ENCODE data around the gene C4orf50. TPM values are rescaled to one million over a fixed set of nuclear protein-coding genes. Genes with fewer than 3 reads are reported as not detected.
"Not testable (repeated sequence)": the region's sequence is repeated elsewhere in the genome, so short reads cannot be mapped to it uniquely, and the experiment has no call there.

The C4orf50 gene
- total RNA-seq, 5 donors from 2014 or later (not counting 1 experiment from before 2014, with no cell fraction given), result 0.28 to 3.0 (median 0.54) TPM

DNA sequence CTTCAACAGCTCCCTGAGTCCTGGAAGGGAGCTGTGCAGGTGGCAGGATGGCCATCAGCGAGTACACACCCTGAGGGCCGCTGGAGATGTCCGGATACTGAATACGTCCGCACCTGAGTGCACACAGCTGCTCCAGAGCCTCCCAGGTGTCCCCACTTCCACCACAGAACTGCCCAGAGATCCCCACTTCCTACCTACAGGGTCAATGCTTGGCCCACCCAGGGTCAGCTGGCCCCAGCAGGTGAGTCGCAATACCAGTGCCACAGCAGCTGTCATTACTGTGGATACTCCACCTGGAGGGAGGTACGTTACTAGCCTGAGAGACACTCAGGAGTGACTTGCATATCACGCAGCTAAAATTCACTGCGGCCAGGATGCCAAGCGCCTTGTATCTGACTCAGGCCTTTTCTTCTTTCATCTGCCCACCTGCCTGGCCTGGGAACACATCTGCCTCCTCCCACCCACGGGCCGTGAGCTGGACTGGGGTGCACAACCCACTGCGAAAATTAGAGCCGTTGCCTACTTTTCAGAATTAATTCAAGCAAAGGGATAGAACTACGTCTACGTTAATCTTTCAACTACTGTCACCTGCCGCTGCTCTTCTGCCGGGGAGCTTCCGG lies 9.4 kb downstream of the C4orf50 start:
- H3K27ac ChIP-seq (ENCODE audit: low read length), result no peak overlapping the region
- H3K27me3 ChIP-seq (replicated peaks in 1 of 2; ENCODE audit: control insufficient read depth in 2 of 2, extremely low read depth in 1 of 2, insufficient read depth in 2 of 2, low read length in 1 of 2), result peaks cover 0 to 19% of the 10 kb centered on the region in 2 experiments
- H3K27me3 Mint-ChIP-seq, result peaks cover 26 to 43% of the 10 kb centered on the region in 2 donors
- H3K4me3 ChIP-seq (ENCODE audit: control insufficient read depth in 1 of 2, extremely low read depth in 1 of 2, low read length in 1 of 2), result no peak overlapping the region
- ChIA-PET CTCF (no interaction called here), POLR2A (no interaction called here)
- H3K27ac Mint-ChIP-seq, result no peak overlapping the region
- H3K36me3 ChIP-seq (ENCODE audit: control insufficient read depth in 2 of 2, extremely low read depth in 1 of 2, insufficient read depth in 1 of 2, low read length in 1 of 2), result no peaks in the 10 kb centered on the region
- H3K9me3 ChIP-seq, result no peaks in the 10 kb centered on the region
- no peaks in the 10 kb centered on the region for H3K4me1 ChIP-seq (ENCODE audit: control insufficient read depth in 1 of 2, extremely low read depth in 1 of 2, insufficient read depth in 2 of 2, low read length in 2 of 2)
- H3K4me3 Mint-ChIP-seq, result no peak overlapping the region
- ATAC-seq (replicated peaks in 1 of 4) (no peak), DNase-seq (no peak)
- 93% methylated on average over 16 of the region's 19 CpGs for WGBS (ENCODE audit: insufficient coverage)
- no peaks in the 10 kb centered on the region for H3K36me3 Mint-ChIP-seq
- H3K9me3 Mint-ChIP-seq, result no peaks in the 10 kb centered on the region
- peaks cover 0 to 7% (median 2%) of the 10 kb centered on the region in 3 donors for H3K4me1 Mint-ChIP-seq

DNA sequence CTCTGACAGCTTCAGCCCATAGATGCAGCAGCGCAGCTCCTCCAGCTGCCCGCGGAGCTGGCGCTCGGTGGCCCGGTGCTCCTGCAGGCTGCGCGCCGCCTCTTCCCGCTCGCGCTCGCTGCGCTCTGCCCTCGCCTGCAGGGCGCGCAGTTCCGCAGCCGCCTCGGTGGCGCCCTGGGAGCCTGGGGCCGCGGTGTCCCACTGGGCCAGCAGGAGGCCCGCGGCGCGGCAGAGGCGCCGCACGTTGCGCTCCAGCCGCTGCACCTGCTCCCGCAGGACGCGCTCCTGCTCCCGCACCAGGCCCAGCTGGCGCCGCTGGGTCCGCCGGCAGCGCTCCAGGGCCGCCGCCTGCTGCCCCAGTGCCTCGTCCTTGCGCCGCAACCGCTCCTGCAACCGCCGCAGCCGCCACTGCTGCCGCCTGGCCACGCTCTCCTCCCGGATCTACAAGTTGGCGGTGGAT lies 10.1 kb downstream of the C4orf50 start:
- H3K4me1 Mint-ChIP-seq, result peaks cover 0 to 7% (median 2%) of the 10 kb centered on the region in 3 donors
- H3K27me3 Mint-ChIP-seq, result peaks cover 26 to 43% of the 10 kb centered on the region in 2 donors
- CTCF ChIA-PET, result no interaction called here
- H3K4me3 Mint-ChIP-seq, result no peak overlapping the region
- H3K9me3 ChIP-seq, result no peaks in the 10 kb centered on the region
- no peak for DNase-seq
- H3K27me3 ChIP-seq (replicated peaks in 1 of 2; ENCODE audit: control insufficient read depth in 2 of 2, extremely low read depth in 1 of 2, insufficient read depth in 2 of 2, low read length in 1 of 2), result peaks cover 0 to 19% of the 10 kb centered on the region in 2 experiments
- H3K9me3 Mint-ChIP-seq, result no peaks in the 10 kb centered on the region
- H3K4me3 ChIP-seq (ENCODE audit: control insufficient read depth in 1 of 2, extremely low read depth in 1 of 2, low read length in 1 of 2), result no peak overlapping the region
- WGBS (ENCODE audit: insufficient coverage), result 42% methylated on average over 54 of the region's 54 CpGs
- POLR2A ChIA-PET, result no interaction called here
- H3K36me3 ChIP-seq (ENCODE audit: control insufficient read depth in 2 of 2, extremely low read depth in 1 of 2, insufficient read depth in 1 of 2, low read length in 1 of 2), result no peaks in the 10 kb centered on the region
- H3K36me3 Mint-ChIP-seq, result no peaks in the 10 kb centered on the region
- H3K27ac Mint-ChIP-seq, result no peak overlapping the region
- H3K4me1 ChIP-seq (ENCODE audit: control insufficient read depth in 1 of 2, extremely low read depth in 1 of 2, insufficient read depth in 2 of 2, low read length in 2 of 2), result no peaks in the 10 kb centered on the region
- H3K27ac ChIP-seq (ENCODE audit: low read length), result no peak overlapping the region
- no peak for ATAC-seq (replicated peaks in 1 of 4)

DNA sequence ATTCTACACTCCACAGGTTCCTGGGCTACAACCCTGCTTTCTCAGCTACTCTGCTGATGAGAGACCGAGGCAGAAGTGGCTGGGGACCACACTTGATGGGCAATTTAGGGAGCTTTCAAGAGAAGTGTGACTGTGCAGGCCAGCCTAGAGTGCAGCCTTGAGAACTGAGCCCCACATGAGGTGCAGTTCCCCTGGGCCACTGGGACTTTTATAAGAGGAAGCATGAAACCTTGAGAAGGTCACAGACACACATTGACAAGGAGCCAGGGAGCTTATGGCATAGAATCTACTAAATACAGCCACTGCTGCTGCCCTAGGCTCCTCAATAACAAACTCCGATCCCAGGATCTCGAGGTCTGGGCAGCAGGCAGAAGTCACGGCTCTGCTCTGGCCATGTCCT lies 13.1 kb downstream of the C4orf50 start:
- H3K9me3 Mint-ChIP-seq, result no peaks in the 10 kb centered on the region
- H3K27ac Mint-ChIP-seq, result no peak overlapping the region
- POLR2A ChIA-PET, result no interaction called here
- CTCF ChIA-PET, result no interaction called here
- peaks cover 0 to 13% of the 10 kb centered on the region in 2 experiments for H3K27me3 ChIP-seq (replicated peaks in 1 of 2; ENCODE audit: control insufficient read depth in 2 of 2, extremely low read depth in 1 of 2, insufficient read depth in 2 of 2, low read length in 1 of 2)
- no peak overlapping the region for H3K4me3 Mint-ChIP-seq
- no peak for ATAC-seq (replicated peaks in 1 of 4)
- no peaks in the 10 kb centered on the region for H3K4me1 ChIP-seq (ENCODE audit: control insufficient read depth in 1 of 2, extremely low read depth in 1 of 2, insufficient read depth in 2 of 2, low read length in 2 of 2)
- H3K36me3 Mint-ChIP-seq, result no peaks in the 10 kb centered on the region
- H3K4me1 Mint-ChIP-seq, result no peaks in the 10 kb centered on the region
- DNase-seq, result no peak
- no peaks in the 10 kb centered on the region for H3K36me3 ChIP-seq (ENCODE audit: control insufficient read depth in 2 of 2, extremely low read depth in 1 of 2, insufficient read depth in 1 of 2, low read length in 1 of 2)
- no peak overlapping the region for H3K27ac ChIP-seq (ENCODE audit: low read length)
- peaks cover 14 to 29% of the 10 kb centered on the region in 2 donors for H3K27me3 Mint-ChIP-seq
- WGBS (ENCODE audit: insufficient coverage), result 83% methylated on average over 3 of the region's 4 CpGs
- no peaks in the 10 kb centered on the region for H3K9me3 ChIP-seq
- no peak overlapping the region for H3K4me3 ChIP-seq (ENCODE audit: control insufficient read depth in 1 of 2, extremely low read depth in 1 of 2, low read length in 1 of 2)

- POLR2A ChIA-PET; H3K27ac Mint-ChIP-seq; H3K36me3 Mint-ChIP-seq; H3K4me3 Mint-ChIP-seq; H3K4me3 ChIP-seq (ENCODE audit: control insufficient read depth in 1 of 2, extremely low read depth in 1 of 2, low read length in 1 of 2); H3K9me3 Mint-ChIP-seq; CTCF ChIA-PET; ATAC-seq (replicated peaks in 1 of 4); DNase-seq; H3K27ac ChIP-seq (ENCODE audit: low read length); H3K4me1 ChIP-seq (ENCODE audit: control insufficient read depth in 1 of 2, extremely low read depth in 1 of 2, insufficient read depth in 2 of 2, low read length in 2 of 2); H3K27me3 ChIP-seq (replicated peaks in 1 of 2; ENCODE audit: control insufficient read depth in 2 of 2, extremely low read depth in 1 of 2, insufficient read depth in 2 of 2, low read length in 1 of 2); H3K4me1 Mint-ChIP-seq; H3K9me3 ChIP-seq; H3K36me3 ChIP-seq (ENCODE audit: control insufficient read depth in 2 of 2, extremely low read depth in 1 of 2, insufficient read depth in 1 of 2, low read length in 1 of 2): not testable (repeated sequence)
- 78% methylated on average over 1 of the region's 1 CpG for WGBS (ENCODE audit: insufficient coverage)
- peaks cover 4 to 17% of the 10 kb centered on the region in 2 donors for H3K27me3 Mint-ChIP-seq
Observed at GRCh38 chr4:6003485-6003884, 14.7 kb downstream of the C4orf50 start.

GRCh38 chr4:6002926-6003325 lies 15.3 kb downstream of the C4orf50 start:
- CTCF ChIA-PET, result no interaction called here
- Mint-ChIP-seq H3K27me3 (peaks cover 4 to 15% of the 10 kb centered on the region in 2 donors), H3K9me3 (no peaks in the 10 kb centered on the region), H3K27ac (no peak overlapping the region), H3K4me3 (no peak overlapping the region), H3K36me3 (no peaks in the 10 kb centered on the region), H3K4me1 (peaks cover 0 to 4% (median 0%) of the 10 kb centered on the region in 3 donors)
- H3K36me3 ChIP-seq (ENCODE audit: control insufficient read depth in 2 of 2, extremely low read depth in 1 of 2, insufficient read depth in 1 of 2, low read length in 1 of 2), result no peaks in the 10 kb centered on the region
- H3K4me1 ChIP-seq (ENCODE audit: control insufficient read depth in 1 of 2, extremely low read depth in 1 of 2, insufficient read depth in 2 of 2, low read length in 2 of 2), result peaks cover 0 to 3% of the 10 kb centered on the region in 2 experiments
- peaks cover 0 to 7% of the 10 kb centered on the region in 2 experiments for H3K27me3 ChIP-seq (replicated peaks in 1 of 2; ENCODE audit: control insufficient read depth in 2 of 2, extremely low read depth in 1 of 2, insufficient read depth in 2 of 2, low read length in 1 of 2)
- H3K9me3 ChIP-seq, result no peaks in the 10 kb centered on the region
- WGBS (ENCODE audit: insufficient coverage), result 72% methylated on average over 2 of the region's 3 CpGs
- ATAC-seq (replicated peaks in 1 of 4), result no peak
- no peak overlapping the region for H3K4me3 ChIP-seq (ENCODE audit: control insufficient read depth in 1 of 2, extremely low read depth in 1 of 2, low read length in 1 of 2)
- H3K27ac ChIP-seq (ENCODE audit: low read length), result no peak overlapping the region
- POLR2A ChIA-PET, result no interaction called here
- DNase-seq, result no peak

DNA sequence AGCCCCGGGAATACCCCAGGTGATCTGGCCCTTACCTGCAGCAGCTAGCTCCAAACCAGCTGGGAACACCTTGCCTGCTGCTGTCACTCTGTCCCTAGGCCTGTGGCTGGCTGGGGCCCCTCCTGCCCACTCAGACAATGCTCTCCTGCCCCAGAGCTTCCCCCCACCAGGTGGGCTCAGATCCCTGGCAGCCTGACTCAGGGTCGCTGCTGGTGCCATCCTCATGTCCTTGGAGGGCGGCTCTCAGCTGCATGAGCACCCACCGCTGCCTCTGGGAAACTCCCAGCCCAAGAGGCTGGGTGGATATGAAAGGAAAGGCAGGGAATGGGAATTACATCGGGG lies 15.8 kb downstream of the C4orf50 start:
- Mint-ChIP-seq H3K27me3 (peaks cover 4 to 13% of the 10 kb centered on the region in 2 donors), H3K27ac (no peak overlapping the region), H3K36me3 (no peaks in the 10 kb centered on the region), H3K4me1 (peaks cover 0 to 4% (median 0%) of the 10 kb centered on the region in 3 donors), H3K4me3 (no peak overlapping the region), H3K9me3 (no peaks in the 10 kb centered on the region)
- no peak overlapping the region for H3K27ac ChIP-seq (ENCODE audit: low read length)
- no peaks in the 10 kb centered on the region for H3K9me3 ChIP-seq
- ChIA-PET CTCF (no interaction called here), POLR2A (no interaction called here)
- ATAC-seq (replicated peaks in 1 of 4) (no peak), DNase-seq (no peak)
- H3K36me3 ChIP-seq (ENCODE audit: control insufficient read depth in 2 of 2, extremely low read depth in 1 of 2, insufficient read depth in 1 of 2, low read length in 1 of 2), result no peaks in the 10 kb centered on the region
- no peak overlapping the region for H3K4me3 ChIP-seq (ENCODE audit: control insufficient read depth in 1 of 2, extremely low read depth in 1 of 2, low read length in 1 of 2)
- H3K4me1 ChIP-seq (ENCODE audit: control insufficient read depth in 1 of 2, extremely low read depth in 1 of 2, insufficient read depth in 2 of 2, low read length in 2 of 2), result peaks cover 0 to 3% of the 10 kb centered on the region in 2 experiments
- WGBS (ENCODE audit: insufficient coverage), result 81% methylated on average over 3 of the region's 5 CpGs
- peaks cover 0 to 7% of the 10 kb centered on the region in 2 experiments for H3K27me3 ChIP-seq (replicated peaks in 1 of 2; ENCODE audit: control insufficient read depth in 2 of 2, extremely low read depth in 1 of 2, insufficient read depth in 2 of 2, low read length in 1 of 2)

All from T-cell (primary cell).